ENCODE results near the gene KCNH3.

KCNH3 gene

DNA sequence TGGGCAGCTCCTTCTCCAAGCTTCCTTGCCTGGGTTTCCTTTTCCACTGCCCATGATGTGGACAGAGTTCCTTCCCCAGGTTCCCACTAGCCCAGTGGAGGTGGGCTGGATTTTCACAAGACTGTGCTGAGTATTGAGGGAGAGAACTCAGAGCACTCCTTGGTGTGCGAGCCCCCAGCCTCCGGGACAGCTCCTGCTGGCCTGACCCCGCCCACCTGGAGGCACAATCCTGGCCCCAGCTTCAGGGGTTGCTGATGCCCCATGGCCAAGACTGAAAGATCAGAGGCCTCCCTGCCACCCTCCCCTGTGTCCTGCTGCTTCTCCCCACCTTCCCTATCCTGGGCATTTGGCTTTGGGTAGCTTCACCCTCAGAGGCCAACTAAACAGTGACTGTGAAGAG is 7.7 kb downstream of the KCNH3 start:
- TF ChIP-seq, protein P1, sequence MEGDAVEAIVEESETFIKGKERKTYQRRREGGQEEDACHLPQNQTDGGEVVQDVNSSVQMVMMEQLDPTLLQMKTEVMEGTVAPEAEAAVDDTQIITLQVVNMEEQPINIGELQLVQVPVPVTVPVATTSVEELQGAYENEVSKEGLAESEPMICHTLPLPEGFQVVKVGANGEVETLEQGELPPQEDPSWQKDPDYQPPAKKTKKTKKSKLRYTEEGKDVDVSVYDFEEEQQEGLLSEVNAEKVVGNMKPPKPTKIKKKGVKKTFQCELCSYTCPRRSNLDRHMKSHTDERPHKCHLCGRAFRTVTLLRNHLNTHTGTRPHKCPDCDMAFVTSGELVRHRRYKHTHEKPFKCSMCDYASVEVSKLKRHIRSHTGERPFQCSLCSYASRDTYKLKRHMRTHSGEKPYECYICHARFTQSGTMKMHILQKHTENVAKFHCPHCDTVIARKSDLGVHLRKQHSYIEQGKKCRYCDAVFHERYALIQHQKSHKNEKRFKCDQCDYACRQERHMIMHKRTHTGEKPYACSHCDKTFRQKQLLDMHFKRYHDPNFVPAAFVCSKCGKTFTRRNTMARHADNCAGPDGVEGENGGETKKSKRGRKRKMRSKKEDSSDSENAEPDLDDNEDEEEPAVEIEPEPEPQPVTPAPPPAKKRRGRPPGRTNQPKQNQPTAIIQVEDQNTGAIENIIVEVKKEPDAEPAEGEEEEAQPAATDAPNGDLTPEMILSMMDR (IDR thresholded peaks at IDR 0.05; ENCODE audit: insufficient read depth, low read length, missing control alignments) = no peak
- CTCF ChIA-PET = interaction anchor here (1.0 to 2.5 kb wide), 7 partner anchors 11 to 215 kb away, joined by 3 to 10 read pairs (median 4); no protein-coding TSS in a partner anchor
- DNase-seq (ENCODE audit: low read depth, low spot score) = no peak
- POLR2A ChIA-PET = interaction anchor here (0.7 kb wide), 1 partner anchor 9 kb away, joined by 3 read pairs; no protein-coding TSS in a partner anchor
- H3K4me3 ChIP-seq (ENCODE audit: low read depth, low read length) = no peak overlapping the region

DNA sequence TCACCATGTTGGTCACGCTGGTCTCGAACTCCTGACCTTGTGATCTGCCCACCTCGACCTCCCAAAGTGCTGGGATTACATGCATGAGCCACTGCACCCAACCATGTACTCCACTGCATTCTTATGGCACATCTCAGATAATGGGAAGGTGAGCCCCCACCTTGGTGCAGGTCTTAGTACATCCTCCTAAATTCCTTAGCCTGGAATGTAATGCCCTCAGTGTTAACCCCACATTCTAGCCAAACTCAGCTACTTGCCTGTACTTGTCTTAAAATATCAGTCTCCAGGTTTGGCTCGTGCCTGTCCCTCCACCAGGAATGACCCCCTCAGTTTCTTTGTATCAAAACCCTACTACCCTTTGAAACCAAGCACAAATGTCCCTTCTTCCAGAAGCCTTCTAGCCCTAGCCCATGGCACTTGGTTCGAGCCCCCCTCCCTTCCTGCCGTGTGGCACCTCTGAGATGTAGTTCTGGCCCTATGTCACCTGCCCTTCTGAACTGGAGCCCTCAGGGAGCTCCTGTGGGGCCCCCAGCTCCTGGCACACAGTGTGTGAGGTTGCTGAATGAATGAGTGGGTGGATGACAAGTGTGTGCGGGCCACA is 8.4 kb downstream of the KCNH3 start:
- no peak overlapping the region for H3K4me3 ChIP-seq (ENCODE audit: low read depth, low read length)
- POLR2A ChIA-PET = no interaction called here
- TF ChIP-seq, protein P1 (IDR thresholded peaks at IDR 0.05; ENCODE audit: insufficient read depth, low read length, missing control alignments) = no peak
- DNase-seq (ENCODE audit: low read depth, low spot score) = no peak
- CTCF ChIA-PET = interaction anchor here (1.0 to 2.5 kb wide), 5 partner anchors 10 to 215 kb away, joined by 3 to 10 read pairs (median 5); no protein-coding TSS in a partner anchor

DNA sequence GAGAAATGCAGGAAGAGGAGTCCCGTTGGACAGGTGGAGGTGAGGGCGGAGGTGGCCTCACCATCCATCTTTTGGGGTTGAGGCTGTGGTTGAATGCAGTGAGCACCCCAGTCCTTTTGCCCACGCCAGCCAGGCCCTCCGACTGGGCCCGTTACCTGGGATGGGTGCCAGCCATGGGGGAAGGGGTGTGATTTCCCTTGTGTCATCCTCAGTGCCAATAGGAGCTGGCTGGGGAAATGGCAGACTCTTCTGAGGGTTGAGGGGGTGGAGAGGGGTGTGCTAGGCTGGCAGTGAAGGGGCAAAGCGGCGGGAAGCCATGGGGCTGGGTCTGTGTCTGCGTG is 9.6 kb downstream of the KCNH3 start:
- CTCF ChIA-PET = interaction anchor here (1.0 to 7.1 kb wide), 4 partner anchors 8 to 217 kb away, joined by 3 to 44 read pairs (median 8); no protein-coding TSS in a partner anchor
- POLR2A ChIA-PET = interaction anchor here (1.1 kb wide), 1 partner anchor 12 kb away, joined by 3 read pairs; no protein-coding TSS in a partner anchor
- TF ChIP-seq, protein P1 (IDR thresholded peaks at IDR 0.05; ENCODE audit: insufficient read depth, low read length, missing control alignments) = no peak
- H3K4me3 ChIP-seq (ENCODE audit: low read depth, low read length) = no peak overlapping the region
- no peak for DNase-seq (ENCODE audit: low read depth, low spot score)

DNA sequence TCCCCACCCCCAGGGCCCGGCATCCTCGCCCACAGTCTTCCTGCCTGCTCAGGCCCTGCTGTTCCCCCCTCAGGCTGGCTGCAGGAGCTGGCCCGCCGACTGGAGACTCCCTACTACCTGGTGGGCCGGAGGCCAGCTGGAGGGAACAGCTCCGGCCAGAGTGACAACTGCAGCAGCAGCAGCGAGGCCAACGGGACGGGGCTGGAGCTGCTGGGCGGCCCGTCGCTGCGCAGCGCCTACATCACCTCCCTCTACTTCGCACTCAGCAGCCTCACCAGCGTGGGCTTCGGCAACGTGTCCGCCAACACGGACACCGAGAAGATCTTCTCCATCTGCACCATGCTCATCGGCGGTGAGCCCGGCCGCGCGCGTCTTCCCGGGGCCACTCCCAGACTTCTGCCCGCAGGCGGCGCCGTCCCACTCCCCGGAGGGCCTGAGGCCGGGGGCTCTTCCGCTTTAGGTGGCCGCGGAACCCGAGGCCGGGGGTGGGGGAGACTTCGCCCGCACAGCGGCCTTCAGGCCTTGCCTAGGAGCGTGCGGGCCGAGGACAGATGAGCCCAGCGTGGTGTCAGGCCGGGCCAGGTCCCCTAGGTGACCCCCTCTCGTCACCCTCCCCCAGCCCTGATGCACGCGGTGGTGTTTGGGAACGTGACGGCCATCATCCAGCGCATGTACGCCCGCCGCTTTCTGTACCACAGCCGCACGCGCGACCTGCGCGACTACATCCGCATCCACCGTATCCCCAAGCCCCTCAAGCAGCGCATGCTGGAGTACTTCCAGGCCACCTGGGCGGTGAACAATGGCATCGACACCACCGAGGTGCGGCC is 10.2 kb downstream of the KCNH3 start:
- peak overlapping the region; percentile 34 for H3K4me3 ChIP-seq (ENCODE audit: low read depth, low read length)
- DNase-seq (ENCODE audit: low read depth, low spot score) = no peak
- POLR2A ChIA-PET = interaction anchor here (1.1 kb wide), 1 partner anchor 11 kb away, joined by 3 read pairs; no protein-coding TSS in a partner anchor
- CTCF ChIA-PET = interaction anchor here (1.0 to 7.1 kb wide), 5 partner anchors 8 to 217 kb away, joined by 3 to 44 read pairs (median 9); no protein-coding TSS in a partner anchor
- TF ChIP-seq, protein P1 (IDR thresholded peaks at IDR 0.05; ENCODE audit: insufficient read depth, low read length, missing control alignments) = peak; percentile 57

DNA sequence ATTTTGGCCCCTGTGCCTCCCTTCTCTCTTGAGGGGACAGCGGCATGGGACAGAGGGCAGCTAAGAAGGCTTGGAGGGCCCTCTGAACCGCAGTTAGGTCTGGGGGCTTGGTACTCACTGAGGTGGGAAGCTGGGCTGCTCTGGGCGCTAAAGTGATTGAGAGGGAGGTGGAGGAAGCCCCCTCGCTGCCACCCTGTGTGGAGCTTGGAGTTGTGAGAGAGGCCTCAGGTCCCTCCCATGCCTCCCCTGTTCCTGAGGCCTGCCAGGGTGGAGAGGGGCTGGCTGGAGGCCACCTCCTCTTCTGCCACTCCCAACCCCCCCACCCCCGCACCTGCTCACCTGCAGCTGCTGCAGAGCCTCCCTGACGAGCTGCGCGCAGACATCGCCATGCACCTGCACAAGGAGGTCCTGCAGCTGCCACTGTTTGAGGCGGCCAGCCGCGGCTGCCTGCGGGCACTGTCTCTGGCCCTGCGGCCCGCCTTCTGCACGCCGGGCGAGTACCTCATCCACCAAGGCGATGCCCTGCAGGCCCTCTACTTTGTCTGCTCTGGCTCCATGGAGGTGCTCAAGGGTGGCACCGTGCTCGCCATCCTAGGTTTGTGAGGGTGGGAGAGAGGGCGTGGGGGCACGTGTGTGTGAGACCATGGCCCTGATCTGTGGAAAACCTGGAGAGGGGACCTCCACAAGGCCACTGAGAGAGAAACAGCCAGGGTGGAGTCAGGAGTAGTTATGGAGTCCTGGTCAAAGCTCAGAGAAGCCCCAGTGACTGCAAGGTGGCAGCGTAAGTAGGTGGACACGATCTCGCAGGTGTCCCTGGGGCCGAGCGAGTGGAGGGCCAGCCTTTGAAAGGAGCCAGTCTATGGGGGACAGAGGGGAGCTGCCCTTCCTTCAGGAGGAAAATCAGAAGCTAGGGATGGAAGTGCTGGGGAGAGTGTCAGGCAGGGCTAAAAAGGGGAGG is 11.2 kb downstream of the KCNH3 start:
- CTCF ChIA-PET = interaction anchor here (0.7 to 7.1 kb wide), 5 partner anchors 30 to 218 kb away, joined by 3 to 44 read pairs (median 9); no protein-coding TSS in a partner anchor
- H3K4me3 ChIP-seq (ENCODE audit: low read depth, low read length) = no peak overlapping the region
- TF ChIP-seq, protein P1 (IDR thresholded peaks at IDR 0.05; ENCODE audit: insufficient read depth, low read length, missing control alignments) = no peak
- POLR2A ChIA-PET = no interaction called here
- no peak for DNase-seq (ENCODE audit: low read depth, low spot score)

Measured in AG04449 (cell line).